H54 (cell line): ENCODE data around the gene YY2.
"Not testable (repeated sequence)": the region's sequence is repeated elsewhere in the genome, so short reads cannot be mapped to it uniquely, and the experiment has no call there.

Experiments
- DNase-seq: peaks from one replicate; pipeline ENCODE4 v3.0.0; 2011; ENCODE audit warnings: low spot score, mixed read lengths; ENCODE audit not compliant: insufficient read length
- FAIRE-seq: peaks from 3 replicates; lab custom pipeline; 2011; peaks lifted over from hg19 to GRCh38; lab: Jason Lieb, UNC
- POLR2A ChIP-seq: IDR thresholded peaks from 2 replicates; pipeline ENCODE4 v1.6.1; 2011; ENCODE audit warnings: low read depth, mild to moderate bottlenecking, low read length

YY2 gene

DNA sequence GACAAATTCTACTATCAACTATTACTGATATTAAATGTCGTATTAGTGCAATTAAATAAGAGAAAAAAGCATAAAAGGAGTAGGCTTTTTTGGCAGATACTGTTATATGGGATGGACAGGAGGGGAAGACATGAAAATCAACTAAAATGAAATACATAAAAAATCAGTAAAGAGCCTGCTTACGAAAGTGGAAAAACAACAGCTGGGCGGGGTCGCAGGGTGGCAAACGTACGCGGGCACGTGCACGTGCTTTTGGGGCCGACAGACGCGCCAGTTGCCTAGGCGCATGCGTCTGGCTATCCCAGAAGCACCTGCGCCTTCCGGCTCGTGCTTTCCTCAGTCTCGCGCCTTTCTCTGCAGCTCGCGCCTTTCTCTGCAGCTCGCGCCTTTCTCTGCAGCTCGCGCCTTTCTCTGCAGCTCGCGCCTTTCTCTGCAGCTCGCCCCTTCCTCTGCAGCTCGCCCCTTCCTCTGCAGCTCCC is at the start of gene YY2:
Gene YY2 (plus strand): TSS at position 51 of the 479 bp plus-strand sequence. CDS start 498 bp downstream, outside the sequence.
- DNase-seq (no peak), FAIRE-seq (no peak)
- TF ChIP-seq POLR2A: no peak

- FAIRE-seq (no peak), DNase-seq (no peak)
- TF ChIP-seq POLR2A: no peak
These were observed 49.1 kb upstream of the YY2 start for GRCh38 chrX:21806691-21807090.

DNA sequence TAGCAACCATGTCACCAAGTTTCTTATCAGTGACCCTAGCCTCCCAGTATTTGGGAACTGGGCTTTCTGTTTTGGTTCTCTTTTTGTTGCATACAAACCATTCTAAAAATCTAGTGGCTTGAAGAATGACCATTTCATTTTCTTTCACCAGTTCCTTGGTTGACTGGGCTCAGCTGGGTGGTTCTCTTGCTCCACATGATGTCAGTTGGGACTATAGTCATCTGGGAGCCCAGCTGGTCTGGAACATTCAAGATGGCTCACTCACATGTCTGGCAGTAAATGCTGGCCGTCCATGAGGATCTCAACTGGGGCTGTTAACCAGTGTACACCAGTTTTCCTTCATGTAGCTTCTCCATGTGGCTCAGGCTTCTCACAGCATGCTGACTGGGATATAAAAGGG is 44.0 kb upstream of the YY2 start:
- FAIRE-seq (no peak), DNase-seq (no peak)
- no peak for TF ChIP-seq POLR2A

GRCh38 chrX:21812628-21813027 is 43.2 kb upstream of the YY2 start:
- TF ChIP-seq POLR2A: no peak
- no peak for FAIRE-seq

DNA sequence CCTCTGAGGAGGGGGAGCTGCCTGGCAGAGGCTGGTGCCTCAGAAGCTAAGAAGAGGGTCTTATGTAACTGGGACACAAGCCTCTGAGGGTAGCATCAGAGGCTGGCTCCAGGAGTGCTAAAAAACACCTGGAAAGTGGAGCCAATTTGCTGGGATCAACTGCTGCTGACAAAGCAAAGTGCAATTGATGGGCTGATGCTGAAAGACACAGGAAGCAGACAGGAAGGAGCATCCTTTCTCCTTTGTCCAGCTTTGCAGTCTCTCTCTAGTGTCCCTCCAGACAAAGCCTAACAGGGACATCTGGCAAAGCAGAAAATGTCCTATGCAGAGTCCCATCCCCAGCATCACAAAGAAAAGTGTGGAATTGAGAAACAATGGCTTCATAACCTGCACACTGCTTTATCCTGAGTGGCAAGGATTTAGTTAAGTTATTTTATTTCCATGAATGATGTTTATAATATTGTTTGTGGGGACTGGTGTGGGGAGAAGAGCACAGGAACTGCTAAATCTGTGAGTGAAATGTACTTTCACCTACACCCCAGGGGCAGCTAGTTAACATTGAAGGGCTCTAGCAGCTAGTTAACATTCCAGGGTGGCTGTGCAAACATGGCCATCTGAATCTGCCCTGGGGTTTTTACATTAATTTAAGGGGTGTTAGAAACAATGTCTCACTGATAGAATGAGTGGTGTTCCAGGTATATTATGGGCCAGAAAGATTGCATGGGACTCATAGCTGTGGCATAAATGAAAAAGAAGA is 42.0 kb upstream of the YY2 start:
- TF ChIP-seq POLR2A: no peak
- DNase-seq: no peak
- FAIRE-seq: no peak

More at GRCh38 chrX:21812628-21813027, 43.2 kb upstream of the YY2 start:
- DNase-seq: no peak

GRCh38 chrX:21816136-21816535 is 39.7 kb upstream of the YY2 start:
- FAIRE-seq (no peak), DNase-seq (no peak)
- no peak for TF ChIP-seq POLR2A

GRCh38 chrX:21820170-21820569 is 35.6 kb upstream of the YY2 start:
- not testable (repeated sequence) for FAIRE-seq

DNA sequence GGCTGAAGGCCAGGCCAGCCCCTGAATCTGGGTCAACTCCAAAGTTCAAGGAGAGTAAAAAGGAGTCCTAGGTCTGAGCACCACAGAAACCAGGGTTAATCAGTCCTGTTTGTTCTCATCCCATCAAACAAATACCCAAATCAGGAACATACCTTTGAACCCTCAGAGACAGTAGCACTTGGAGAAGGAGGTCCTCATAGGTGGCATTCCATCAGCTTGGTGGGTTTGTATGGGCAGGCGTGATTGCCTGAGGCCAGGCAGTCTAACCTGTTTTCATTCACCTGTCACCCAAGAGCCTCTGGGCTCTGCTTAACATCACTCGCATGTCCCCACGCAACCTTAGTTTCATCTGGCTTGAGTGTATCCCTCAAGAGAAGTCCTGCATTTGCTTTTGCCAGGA is 33.9 kb upstream of the YY2 start:
- FAIRE-seq (no peak), DNase-seq (no peak)
- no peak for TF ChIP-seq POLR2A

More at GRCh38 chrX:21820170-21820569, 35.6 kb upstream of the YY2 start:
- DNase-seq: not testable (repeated sequence)

- DNase-seq: no peak
- FAIRE-seq: no peak
- no peak for TF ChIP-seq POLR2A
These were observed 24.3 kb upstream of the YY2 start for GRCh38 chrX:21831496-21831895.

DNA sequence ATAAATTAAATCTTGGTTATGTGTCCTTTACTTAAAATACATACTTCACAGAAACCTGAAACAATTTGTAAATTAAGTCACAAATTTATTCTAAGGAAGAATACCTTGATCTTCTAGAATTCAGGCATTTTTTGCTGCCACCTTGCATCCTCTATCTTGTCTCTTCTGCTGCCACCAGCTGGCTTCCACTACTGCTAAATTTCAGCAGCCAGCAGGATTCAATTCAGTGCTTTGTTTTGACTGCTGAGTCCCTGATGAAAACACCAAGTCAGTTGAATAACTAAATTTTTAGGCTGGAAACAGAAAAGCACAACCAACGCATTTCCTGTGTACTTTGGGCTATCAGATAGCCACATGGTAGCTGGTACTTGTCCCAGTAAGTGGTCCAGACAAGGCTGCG is 18.7 kb upstream of the YY2 start:
- FAIRE-seq (no peak), DNase-seq (no peak)
- TF ChIP-seq POLR2A: no peak

DNA sequence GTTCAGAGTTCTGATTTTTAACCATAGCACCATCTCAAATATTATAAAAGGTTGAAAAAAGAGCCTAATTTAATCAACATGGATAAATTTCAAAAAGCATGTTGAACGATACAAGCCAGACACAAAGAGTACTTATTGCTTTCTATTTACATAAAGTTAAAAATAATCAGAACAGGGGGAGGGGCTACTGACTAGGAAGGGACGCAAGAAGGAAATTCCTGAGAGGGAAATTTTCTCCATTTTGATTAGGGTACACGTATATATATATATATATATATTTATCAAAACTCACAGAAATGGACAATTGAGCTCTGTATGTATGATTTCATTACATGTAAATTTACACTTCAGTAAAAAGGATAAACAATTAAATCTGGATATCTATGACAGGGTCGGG is 16.9 kb upstream of the YY2 start:
- no peak for FAIRE-seq
- no peak for DNase-seq
- no peak for TF ChIP-seq POLR2A

- peak; percentile 9 for DNase-seq
- no peak for FAIRE-seq
- TF ChIP-seq POLR2A: peak; percentile 76
These were observed 16.2 kb upstream of the YY2 start, which contains the start of gene MBTPS2 for GRCh38 chrX:21839334-21840192. TSS of gene MBTPS2 (plus strand) at chrX:21839617. CDS start at chrX:21839735, 118 bp downstream.

DNA sequence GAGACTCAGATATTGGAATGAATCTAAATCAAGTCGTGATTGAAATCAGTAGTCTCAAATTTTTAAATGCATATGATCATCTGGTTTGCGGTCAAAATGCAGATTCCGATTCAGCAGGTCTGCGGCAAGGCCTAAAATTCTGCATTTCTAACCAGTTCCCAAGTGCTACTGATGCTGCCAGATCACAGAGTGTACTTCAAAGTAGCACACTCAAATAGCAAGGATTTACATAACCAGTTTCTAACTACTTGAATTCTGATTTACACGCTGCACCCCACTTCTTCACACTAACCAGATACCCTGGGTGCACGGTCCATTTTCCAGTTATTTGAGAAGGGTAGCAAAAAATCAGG is 15.6 kb upstream of the YY2 start:
- FAIRE-seq (no peak), DNase-seq (no peak)
- no peak for TF ChIP-seq POLR2A

DNA sequence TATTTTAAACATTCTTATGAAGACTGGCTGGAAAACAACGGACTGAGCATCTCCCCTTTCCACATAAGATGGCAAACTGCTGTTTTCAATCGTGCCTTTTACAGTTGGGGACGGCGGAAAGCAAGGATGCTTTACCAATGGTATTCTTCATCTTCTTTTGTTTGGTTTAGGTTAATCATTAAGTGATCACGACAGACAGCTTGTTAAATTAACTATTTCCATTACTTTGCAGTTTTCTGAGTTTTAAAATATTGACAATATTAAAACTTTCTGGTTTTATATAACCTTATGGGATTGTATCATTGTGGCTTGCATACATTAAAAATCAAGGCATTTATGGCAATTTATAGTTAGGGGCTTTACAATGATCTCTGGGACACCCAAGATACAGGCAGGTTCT is 12.6 kb upstream of the YY2 start:
- no peak for FAIRE-seq

More for the DNA sequence above, 12.6 kb upstream of the YY2 start:
- no peak for TF ChIP-seq POLR2A
- DNase-seq: no peak
